HepG2 (cell line): ENCODE data around the gene ADAMTS16. TPM values are rescaled to one million over a fixed set of nuclear protein-coding genes. Genes with fewer than 3 reads are reported as not detected.

Experiments used
- ATAC-seq: fragments of 200-7000 bp; cut with Tn5 transposase; 3 replicates; pipeline ENCODE4 v1.9.1; 2020; ENCODE audit warnings: mild to moderate bottlenecking, moderate library complexity
- BruUV-seq: library from RNA; stranded (reverse); fragments of 400-500 nt; replicated peaks from 2 replicates; lab custom pipeline; 2021; lab: Mats Ljungman, UMichigan
- CTCF ChIA-PET: fragments of 300-600 bp; formaldehyde crosslinking; extraction: SDS; loops from one replicate; lab custom pipeline; 2021; ENCODE audit warnings: low total read pairs, inconsistent platforms, low intra/inter-chr PET ratio; lab: Yijun Ruan, JAX
- POLR2A ChIA-PET: fragments of 350-600 bp; sonication (Branson Sonifier 250); formaldehyde crosslinking; loops from one replicate; lab custom pipeline; 2020; ENCODE audit warnings: antibody characterized with exemption, inconsistent platforms; lab: Yijun Ruan, JAX
- DNase-seq: peaks from one replicate; pipeline ENCODE4 v3.0.0-alpha.2; 2015; ENCODE audit warnings: low spot score
- FAIRE-seq: peaks from 3 replicates; lab custom pipeline; 2011; peaks lifted over from hg19 to GRCh38; lab: Jason Lieb, UNC
- H2AFZ ChIP-seq: one replicate; pipeline ENCODE4 v1.6.1; 2011; ENCODE audit warnings: low read length, inconsistent platforms
- H3K27ac ChIP-seq: fragments of 300-600 bp; 3 replicates; pipeline ENCODE4 v1.8.0; 2011; ENCODE audit warnings: mixed run types, mild to moderate bottlenecking, mixed read lengths, low read length, inconsistent platforms; ENCODE audit not compliant: insufficient read depth; ENCODE audit errors: extremely low read length
- H3K27me3 ChIP-seq, 2 experiments: fragments of 200-600 bp in 1 of 2; 2 replicates in 1 of 2; 3 replicates in 1 of 2; pipeline versions ENCODE4 v1.6.0 to v1.8.0; 2011; ENCODE audit warnings: low read length in 2 of 2, mild to moderate bottlenecking in 2 of 2, moderate library complexity in 2 of 2, inconsistent platforms in 1 of 2; ENCODE audit not compliant: insufficient read depth in 2 of 2, control insufficient read depth in 1 of 2
- H3K36me3 ChIP-seq, 2 experiments: fragments of 200-600 bp in 1 of 2; replicated peaks in 1 of 2; 2 replicates in 1 of 2; 3 replicates in 1 of 2; pipeline versions ENCODE4 v1.5.1 to v1.8.0; 2011; ENCODE audit warnings: low read length in 2 of 2, inconsistent platforms in 1 of 2; ENCODE audit not compliant: insufficient read depth in 2 of 2, control insufficient read depth in 1 of 2
- H3K4me1 ChIP-seq: 2 replicates; pipeline ENCODE4 v1.5.1; 2012; ENCODE audit warnings: low read length, inconsistent platforms; ENCODE audit not compliant: insufficient read depth
- H3K4me2 ChIP-seq: 2 replicates; pipeline ENCODE4 v1.6.0; 2011; ENCODE audit warnings: low read depth, low read length, inconsistent platforms
- H3K4me3 ChIP-seq, 3 experiments: fragments of 200-600 bp in 1 of 3; sonication (generic), shearing (Covaris generic) in 1 of 3; replicated peaks in 1 of 3; 2 replicates each; pipeline ENCODE4 v1.5.1; 2011 to 2016; ENCODE audit warnings: low read length in 3 of 3, inconsistent platforms in 2 of 3, low read depth in 2 of 3, mild to moderate bottlenecking in 2 of 3, control low read depth in 1 of 3, mixed read lengths in 1 of 3; ENCODE audit not compliant: insufficient read depth in 1 of 3
- H3K79me2 ChIP-seq: one replicate; pipeline ENCODE4 v1.6.1; 2011; ENCODE audit warnings: low read length, inconsistent platforms; ENCODE audit not compliant: insufficient read depth
- H3K9ac ChIP-seq: 2 replicates; pipeline ENCODE4 v1.6.0; 2011; ENCODE audit warnings: mild to moderate bottlenecking, low read depth, low read length, inconsistent platforms; ENCODE audit not compliant: insufficient read depth
- H3K9me3 ChIP-seq: 2 replicates; pipeline ENCODE4 v1.5.1; 2012; ENCODE audit warnings: mild to moderate bottlenecking, low read length
- H4K20me1 ChIP-seq: 2 replicates; pipeline ENCODE4 v1.6.0; 2011; ENCODE audit warnings: inconsistent platforms, mild to moderate bottlenecking, low read length, moderate library complexity; ENCODE audit not compliant: insufficient read depth
- AGO1 ChIP-seq: fragments of 200-400 bp; formaldehyde crosslinking; IDR thresholded peaks from 2 replicates; pipeline ENCODE4 v1.6.1; 2017; ENCODE audit warnings: mild to moderate bottlenecking, low read depth, low read length, moderate library complexity; ENCODE audit not compliant: poor library complexity, severe bottlenecking
- ISX ChIP-seq: sonication (generic); formaldehyde crosslinking; conservative IDR thresholded peaks from 2 replicates; pipeline ENCODE4 v1.5.0; 2020; ENCODE audit warnings: missing genetic modification reagents
- NCOR1 ChIP-seq: fragments of 200-600 bp; sonication (generic); IDR thresholded peaks from 2 replicates; pipeline ENCODE4 v1.7.0; 2017; ENCODE audit warnings: antibody characterized with exemption, low read length, borderline replicate concordance
- NFE2 ChIP-seq: sonication (generic); formaldehyde crosslinking; IDR thresholded peaks from 2 replicates; pipeline ENCODE4 v1.4.0; 2020; ENCODE audit warnings: missing genetic modification reagents
- REXO4 ChIP-seq: sonication (generic); formaldehyde crosslinking; IDR thresholded peaks from 2 replicates; pipeline ENCODE4 v1.8.0; 2022; ENCODE audit warnings: missing genetic modification reagents, mild to moderate bottlenecking, borderline replicate concordance
- SYNCRIP ChIP-seq: fragments of 200-400 bp; formaldehyde crosslinking; IDR thresholded peaks from 2 replicates; pipeline ENCODE4 v1.6.1; 2018; ENCODE audit warnings: mild to moderate bottlenecking, low read depth, low read length; ENCODE audit not compliant: insufficient read depth
- TOE1 ChIP-seq: sonication (generic); formaldehyde crosslinking; IDR thresholded peaks from 2 replicates; pipeline ENCODE4 v1.4.0; 2020; ENCODE audit warnings: mild to moderate bottlenecking, missing genetic modification reagents
- XRCC5 ChIP-seq: fragments of 200-400 bp; formaldehyde crosslinking; optimal IDR thresholded peaks from 2 replicates; pipeline ENCODE3; 2017; ENCODE audit warnings: mild to moderate bottlenecking, low read length
- ZC3H13 ChIP-seq: sonication (generic); formaldehyde crosslinking; IDR thresholded peaks from 2 replicates; pipeline ENCODE4 v1.8.1; 2023; ENCODE audit warnings: mild to moderate bottlenecking, missing genetic modification reagents, moderate library complexity
- ZNF138 ChIP-seq: sonication (generic); formaldehyde crosslinking; IDR thresholded peaks from 2 replicates; pipeline ENCODE4 v1.5.0; 2020; ENCODE audit warnings: mild to moderate bottlenecking, low read depth, missing genetic modification reagents
- ZNF207 ChIP-seq: fragments of 450-650 bp; IDR thresholded peaks from 2 replicates; pipeline ENCODE4 v1.6.1; 2016; ENCODE audit warnings: antibody characterized with exemption, borderline replicate concordance
- ZNF660 ChIP-seq: sonication (generic); formaldehyde crosslinking; IDR thresholded peaks from 2 replicates; pipeline ENCODE4 v1.5.1; 2020; ENCODE audit warnings: mild to moderate bottlenecking, low read depth, missing genetic modification reagents, borderline replicate concordance
- ZNF747 ChIP-seq: sonication (generic); formaldehyde crosslinking; IDR thresholded peaks from 2 replicates; pipeline ENCODE4 v1.8.1; 2023; ENCODE audit warnings: missing genetic modification reagents, mild to moderate bottlenecking, borderline replicate concordance
- ZNF816 ChIP-seq: sonication (generic); formaldehyde crosslinking; IDR thresholded peaks from 2 replicates; pipeline ENCODE4 v1.8.0; 2022; ENCODE audit warnings: missing genetic modification reagents, mild to moderate bottlenecking, borderline replicate concordance
- WGBS: methylation state at CpG from one replicate; pipeline ENCODE4 v1.1.6; 2017; ENCODE audit warnings: low lambda C conversion rate; 5-methylcytosine and 5-hydroxymethylcytosine counted together
- in situ Hi-C: cut with HindIII; loops from 2 replicates; pipeline ENCODE4 v1.10.0; 2017; ENCODE audit warnings: low pct_unique_long_range_greater_than_20kb; ENCODE audit not compliant: extremely low pct_ligation_motif_present
- intact Hi-C: fragments of 100-400 bp; cut with micrococcal nuclease; formaldehyde crosslinking; loops from one replicate; pipeline ENCODE4 v1.10.0; 2022; ENCODE audit not compliant: unreplicated experiment
- polyA plus RNA-seq, 8 experiments: library from polyadenylated mRNA; depleted of rRNA in 3 of 8; stranded (reverse) in 7 of 8; unstranded in 1 of 8; fragments of >200 nt; fragmentation: Illumina TruSeq in 4 of 8; extraction: Trizol in 4 of 8; gene quantifications; 2 replicates each; pipeline versions ENCODE4 v1.2.1 to v1.2.3, GENCODE V29; 2011 to 2016; ENCODE audit warnings: low read depth in 4 of 8, missing spikeins in 1 of 8, mixed read lengths in 1 of 8; ENCODE audit not compliant: insufficient read depth in 1 of 8
- total RNA-seq, 5 experiments: library from RNA; depleted of rRNA; stranded (reverse); fragments of >200 nt; fragmentation: Illumina TruSeq; extraction: Trizol; gene quantifications; 2 replicates each; pipeline ENCODE4 v1.2.3, GENCODE V29; 2016; ENCODE audit warnings: low read depth in 1 of 5
- TF ChIP-seq, protein P1 (sequence below): sonication (generic); formaldehyde crosslinking; IDR thresholded peaks from 2 replicates; pipeline ENCODE4 v1.4.0; 2020; ENCODE audit warnings: missing genetic modification reagents
- TF ChIP-seq, protein P2 (sequence below): sonication (generic); formaldehyde crosslinking; IDR thresholded peaks from 2 replicates; pipeline ENCODE4 v1.4.0; 2020; ENCODE audit warnings: missing genetic modification reagents
- TF ChIP-seq, protein P3 (sequence below): sonication (generic); formaldehyde crosslinking; conservative IDR thresholded peaks from 2 replicates; pipeline ENCODE4 v1.4.0; 2020; ENCODE audit warnings: missing genetic modification reagents
- TF ChIP-seq, protein P4 (sequence below): IDR thresholded peaks from 2 replicates; pipeline ENCODE4 v1.6.1; 2016; ENCODE audit warnings: missing genetic modification reagents, missing compliant biosample characterization
- TF ChIP-seq, protein P5 (sequence below): sonication (generic); formaldehyde crosslinking; IDR thresholded peaks from 2 replicates; pipeline ENCODE4 v1.8.0; 2022; ENCODE audit warnings: missing genetic modification reagents, mild to moderate bottlenecking, moderate library complexity, borderline replicate concordance

Gene ADAMTS16
- total and polyA plus RNA-seq, 2 of the 13 experiments (the other 11 are each of a cell fraction or from before 2014, with no cell fraction given), result 0.02 to 0.03 TPM

DNA sequence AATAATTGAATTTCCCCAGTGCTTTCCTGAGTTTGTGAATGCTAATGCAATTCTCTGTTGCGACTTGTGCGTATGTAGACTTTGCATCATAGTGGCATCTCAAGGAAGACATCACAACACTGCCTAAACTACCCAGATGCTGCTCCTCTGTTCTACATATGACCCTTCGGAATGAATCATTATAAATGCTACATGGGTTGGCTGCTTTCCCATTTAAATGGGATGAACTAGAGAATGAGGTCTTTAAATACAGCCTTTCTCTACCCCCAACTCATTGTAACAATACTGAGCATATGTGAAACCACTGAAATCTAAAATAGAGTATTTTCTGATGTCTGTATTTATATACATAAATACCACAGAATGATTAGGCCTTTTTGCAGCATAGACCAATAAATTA is 145.8 kb downstream of the ADAMTS16 start:
- FAIRE-seq (no peak), DNase-seq (no peak), ATAC-seq (no peak)
- ChIA-PET CTCF (no interaction called here), POLR2A (no interaction called here)
- intact Hi-C loops, result no loop called here
- Histone ChIP-seq H4K20me1 (no peaks in the 10 kb centered on the region), H3K4me2 (no peak overlapping the region), H3K4me1 (no peaks in the 10 kb centered on the region), H3K27ac (no peak overlapping the region), H3K9ac (no peak overlapping the region), H2AFZ (no peak overlapping the region), H3K79me2 (no peaks in the 10 kb centered on the region), H3K4me3 (no peak overlapping the region), H3K36me3 (no peaks in the 10 kb centered on the region), H3K9me3 (no peaks in the 10 kb centered on the region), H3K27me3 (no peaks in the 10 kb centered on the region; a peak in 1 of 5 replicates)
- WGBS, result 61% methylated on average over 3 of the region's 3 CpGs
- in situ Hi-C loops, result no loop called here
- BruUV-seq, result no TSS peak
- TF ChIP-seq, protein P1, sequence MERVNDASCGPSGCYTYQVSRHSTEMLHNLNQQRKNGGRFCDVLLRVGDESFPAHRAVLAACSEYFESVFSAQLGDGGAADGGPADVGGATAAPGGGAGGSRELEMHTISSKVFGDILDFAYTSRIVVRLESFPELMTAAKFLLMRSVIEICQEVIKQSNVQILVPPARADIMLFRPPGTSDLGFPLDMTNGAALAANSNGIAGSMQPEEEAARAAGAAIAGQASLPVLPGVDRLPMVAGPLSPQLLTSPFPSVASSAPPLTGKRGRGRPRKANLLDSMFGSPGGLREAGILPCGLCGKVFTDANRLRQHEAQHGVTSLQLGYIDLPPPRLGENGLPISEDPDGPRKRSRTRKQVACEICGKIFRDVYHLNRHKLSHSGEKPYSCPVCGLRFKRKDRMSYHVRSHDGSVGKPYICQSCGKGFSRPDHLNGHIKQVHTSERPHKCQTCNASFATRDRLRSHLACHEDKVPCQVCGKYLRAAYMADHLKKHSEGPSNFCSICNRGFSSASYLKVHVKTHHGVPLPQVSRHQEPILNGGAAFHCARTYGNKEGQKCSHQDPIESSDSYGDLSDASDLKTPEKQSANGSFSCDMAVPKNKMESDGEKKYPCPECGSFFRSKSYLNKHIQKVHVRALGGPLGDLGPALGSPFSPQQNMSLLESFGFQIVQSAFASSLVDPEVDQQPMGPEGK (CRISPR knock-in tag), result no peak
- TF ChIP-seq ISX (CRISPR knock-in tag) (no peak), AGO1 (no peak), ZC3H13 (no peak), NCOR1 (no peak), TOE1 (CRISPR knock-in tag) (no peak), ZNF138 (no peak), ZNF660 (CRISPR knock-in tag) (no peak), ZNF747 (CRISPR knock-in tag) (no peak), REXO4 (CRISPR knock-in tag) (no peak), XRCC5 (no peak), NFE2 (no peak), SYNCRIP (no peak), ZNF816 (CRISPR knock-in tag) (no peak), ZNF207 (no peak)
- TF ChIP-seq, protein P2, sequence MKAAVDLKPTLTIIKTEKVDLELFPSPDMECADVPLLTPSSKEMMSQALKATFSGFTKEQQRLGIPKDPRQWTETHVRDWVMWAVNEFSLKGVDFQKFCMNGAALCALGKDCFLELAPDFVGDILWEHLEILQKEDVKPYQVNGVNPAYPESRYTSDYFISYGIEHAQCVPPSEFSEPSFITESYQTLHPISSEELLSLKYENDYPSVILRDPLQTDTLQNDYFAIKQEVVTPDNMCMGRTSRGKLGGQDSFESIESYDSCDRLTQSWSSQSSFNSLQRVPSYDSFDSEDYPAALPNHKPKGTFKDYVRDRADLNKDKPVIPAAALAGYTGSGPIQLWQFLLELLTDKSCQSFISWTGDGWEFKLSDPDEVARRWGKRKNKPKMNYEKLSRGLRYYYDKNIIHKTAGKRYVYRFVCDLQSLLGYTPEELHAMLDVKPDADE, result no peak
- TF ChIP-seq, protein P3, sequence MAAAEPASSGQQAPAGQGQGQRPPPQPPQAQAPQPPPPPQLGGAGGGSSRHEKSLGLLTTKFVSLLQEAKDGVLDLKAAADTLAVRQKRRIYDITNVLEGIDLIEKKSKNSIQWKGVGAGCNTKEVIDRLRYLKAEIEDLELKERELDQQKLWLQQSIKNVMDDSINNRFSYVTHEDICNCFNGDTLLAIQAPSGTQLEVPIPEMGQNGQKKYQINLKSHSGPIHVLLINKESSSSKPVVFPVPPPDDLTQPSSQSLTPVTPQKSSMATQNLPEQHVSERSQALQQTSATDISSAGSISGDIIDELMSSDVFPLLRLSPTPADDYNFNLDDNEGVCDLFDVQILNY, result no peak
- TF ChIP-seq, protein P4, sequence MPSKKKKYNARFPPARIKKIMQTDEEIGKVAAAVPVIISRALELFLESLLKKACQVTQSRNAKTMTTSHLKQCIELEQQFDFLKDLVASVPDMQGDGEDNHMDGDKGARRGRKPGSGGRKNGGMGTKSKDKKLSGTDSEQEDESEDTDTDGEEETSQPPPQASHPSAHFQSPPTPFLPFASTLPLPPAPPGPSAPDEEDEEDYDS (CRISPR knock-in tag), result no peak
- TF ChIP-seq, protein P5, sequence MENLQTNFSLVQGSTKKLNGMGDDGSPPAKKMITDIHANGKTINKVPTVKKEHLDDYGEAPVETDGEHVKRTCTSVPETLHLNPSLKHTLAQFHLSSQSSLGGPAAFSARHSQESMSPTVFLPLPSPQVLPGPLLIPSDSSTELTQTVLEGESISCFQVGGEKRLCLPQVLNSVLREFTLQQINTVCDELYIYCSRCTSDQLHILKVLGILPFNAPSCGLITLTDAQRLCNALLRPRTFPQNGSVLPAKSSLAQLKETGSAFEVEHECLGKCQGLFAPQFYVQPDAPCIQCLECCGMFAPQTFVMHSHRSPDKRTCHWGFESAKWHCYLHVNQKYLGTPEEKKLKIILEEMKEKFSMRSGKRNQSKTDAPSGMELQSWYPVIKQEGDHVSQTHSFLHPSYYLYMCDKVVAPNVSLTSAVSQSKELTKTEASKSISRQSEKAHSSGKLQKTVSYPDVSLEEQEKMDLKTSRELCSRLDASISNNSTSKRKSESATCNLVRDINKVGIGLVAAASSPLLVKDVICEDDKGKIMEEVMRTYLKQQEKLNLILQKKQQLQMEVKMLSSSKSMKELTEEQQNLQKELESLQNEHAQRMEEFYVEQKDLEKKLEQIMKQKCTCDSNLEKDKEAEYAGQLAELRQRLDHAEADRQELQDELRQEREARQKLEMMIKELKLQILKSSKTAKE (CRISPR knock-in tag), result no peak
